T-helper 1 cell (primary cell): ENCODE results near the gene CBLIF.
"Not testable (repeated sequence)": the region's sequence is repeated elsewhere in the genome, so short reads cannot be mapped to it uniquely, and the experiment has no call there.

Experiments used
- DNase-seq, 5 donors: peaks; one replicate each; pipeline ENCODE4 v3.0.0-alpha.2; 2012 to 2020

The CBLIF gene

DNA sequence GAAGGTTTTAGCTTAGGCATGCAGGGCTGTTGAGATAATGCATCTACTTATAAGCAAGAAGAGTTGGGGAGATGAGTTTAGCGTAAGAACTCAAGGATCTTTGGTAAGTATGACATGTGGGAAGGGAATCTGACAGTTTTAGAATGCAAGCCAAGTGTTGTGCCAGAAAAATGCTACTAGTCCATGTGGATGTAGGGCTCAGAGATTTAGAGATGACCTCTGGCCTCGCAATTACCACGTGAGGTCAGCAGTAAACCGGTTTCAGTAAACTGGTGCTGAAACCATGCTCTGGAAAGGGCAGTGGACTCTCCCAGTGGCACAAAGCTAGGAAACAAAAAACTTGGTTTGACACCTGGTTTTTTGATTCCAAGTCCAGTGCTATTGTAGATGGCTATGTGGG lies 53.7 kb downstream of the CBLIF start:
- DNase-seq: no peak

DNA sequence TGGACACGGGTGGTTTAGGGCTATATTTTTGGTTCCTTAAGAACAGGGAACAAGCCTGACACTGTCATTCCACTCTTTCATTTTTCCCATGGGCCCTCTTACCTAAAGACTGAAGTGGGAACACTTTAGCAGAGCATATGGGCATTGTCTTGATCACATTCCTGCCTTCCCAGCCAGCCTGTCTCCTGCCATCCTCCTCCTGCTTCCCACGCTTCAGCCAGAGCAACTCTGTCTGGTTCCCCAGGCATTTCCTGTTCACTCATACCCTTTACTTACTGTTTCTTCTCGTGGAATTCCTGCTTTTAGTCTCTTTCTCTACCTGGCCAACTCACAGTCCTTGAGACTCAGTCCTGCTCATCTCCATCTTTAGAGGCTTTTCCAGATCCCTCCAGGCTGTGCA lies 57.5 kb downstream of the CBLIF start:
- no peak for DNase-seq

DNA sequence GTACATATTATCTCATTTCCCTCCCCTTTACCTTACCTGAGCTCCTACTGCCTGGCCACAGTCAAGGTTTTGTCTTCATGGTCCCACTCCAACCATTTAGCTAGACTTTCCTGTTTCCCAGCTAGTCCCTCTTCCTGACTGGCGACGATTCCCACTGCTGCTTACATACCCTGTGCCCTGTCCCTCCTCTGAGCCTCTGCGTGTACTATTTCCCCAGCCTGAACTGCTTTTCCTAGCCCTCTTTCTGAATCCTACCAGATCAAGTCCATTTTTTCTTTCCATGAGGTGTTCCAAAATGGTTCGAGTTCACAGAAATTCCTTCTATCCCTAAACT lies 58.1 kb downstream of the CBLIF start:
- DNase-seq: no peak

DNA sequence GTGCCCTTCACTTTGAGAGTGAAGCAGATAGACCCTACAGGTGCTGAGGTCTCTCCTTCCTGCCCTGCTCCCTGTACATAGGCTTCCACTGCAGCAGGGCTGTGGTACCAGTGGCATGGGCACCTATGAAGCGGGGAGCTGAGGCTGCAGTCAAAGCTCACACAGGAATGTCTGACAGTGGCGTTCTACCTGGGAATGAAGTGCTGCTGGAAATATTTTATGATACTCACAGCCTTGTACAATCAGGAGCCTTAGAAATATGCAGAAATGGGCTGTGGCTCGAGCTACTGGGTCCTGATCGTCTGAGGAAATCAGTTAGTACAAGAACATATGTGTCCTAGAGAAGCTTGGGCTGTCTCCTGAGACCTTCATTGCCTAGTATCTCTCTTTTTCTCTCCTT lies 59.5 kb downstream of the CBLIF start:
- no peak for DNase-seq

DNA sequence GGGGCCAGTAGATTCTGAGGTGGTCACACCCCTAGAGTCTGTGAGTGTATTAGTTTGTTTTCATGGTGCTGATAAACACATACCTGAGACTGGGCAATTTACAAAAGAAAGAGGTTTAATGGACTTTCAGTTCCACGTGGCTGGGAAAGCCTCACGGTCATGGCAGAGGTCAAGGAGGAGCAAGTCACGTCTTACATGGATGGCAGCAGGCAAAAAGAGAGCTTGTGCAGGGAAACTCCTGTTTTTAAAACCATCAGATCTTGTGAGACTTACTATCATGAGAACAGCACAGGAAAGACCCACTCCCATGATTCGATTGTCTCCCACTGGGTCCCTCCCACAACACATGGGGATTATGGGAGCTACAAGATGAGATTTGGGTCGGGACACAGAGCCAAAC lies 60.9 kb downstream of the CBLIF start:
- not testable (repeated sequence) for DNase-seq

DNA sequence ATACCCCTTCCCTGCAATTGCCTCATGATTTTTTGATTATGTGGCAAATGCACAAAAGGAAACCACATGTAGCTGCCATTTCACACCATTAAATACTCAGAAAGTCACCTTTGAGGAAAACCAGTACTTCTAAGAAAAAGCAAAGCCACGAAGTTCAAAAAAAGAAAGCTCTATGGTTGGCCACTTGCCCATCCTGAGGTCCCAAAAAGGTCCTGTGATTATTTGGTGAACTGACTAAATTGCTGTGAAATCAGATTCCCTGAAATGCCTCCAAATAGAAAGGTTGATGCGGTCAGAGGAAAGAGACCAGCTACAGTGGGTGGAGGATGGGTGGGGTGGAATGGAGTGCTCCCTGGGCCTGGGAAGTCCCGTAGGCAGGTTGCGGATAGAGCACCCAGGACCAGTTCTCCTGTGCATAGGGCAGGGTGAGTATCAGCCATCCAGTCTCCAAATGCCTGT lies 61.6 kb downstream of the CBLIF start:
- peak in 1 of 5 donors; percentile 75 for DNase-seq

DNA sequence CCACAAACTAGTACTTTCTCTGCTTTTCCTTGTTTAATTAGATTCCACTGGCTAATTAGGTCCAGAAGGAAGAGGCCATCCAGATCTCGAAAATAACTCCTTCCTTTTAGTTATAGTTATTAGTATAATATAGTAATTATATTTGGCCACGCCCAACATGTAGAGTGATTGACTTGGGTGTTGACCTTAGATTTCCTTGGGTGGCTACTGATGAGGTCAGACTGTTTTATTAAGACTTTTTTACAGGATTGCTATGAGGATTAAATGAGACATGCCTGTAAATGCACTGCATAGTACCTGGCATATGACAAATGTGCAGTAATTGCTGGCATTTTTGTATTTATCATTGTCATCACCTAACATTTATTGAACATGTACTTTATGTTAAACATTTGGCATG lies 63.2 kb downstream of the CBLIF start:
- DNase-seq: no peak

DNA sequence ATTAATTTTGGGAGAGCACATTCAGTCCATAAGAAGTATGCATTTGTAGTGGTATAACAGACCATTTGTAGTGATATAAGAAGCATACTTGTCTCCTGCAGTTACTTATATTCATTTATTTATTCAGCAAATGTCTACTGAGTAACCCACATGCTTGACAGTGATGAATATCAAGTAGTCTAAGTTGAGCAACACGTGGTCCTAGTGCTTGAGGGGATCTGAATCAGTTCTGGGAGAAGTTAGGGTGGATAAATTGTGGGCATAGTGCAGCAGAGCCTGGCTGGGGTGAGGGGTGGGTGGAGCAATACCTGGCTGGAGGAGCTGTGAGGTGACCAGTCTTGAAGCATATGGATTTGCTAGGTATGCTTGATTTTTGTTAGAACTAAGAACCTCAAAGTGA lies 65.8 kb downstream of the CBLIF start:
- no peak for DNase-seq
